Thyroid gland (tissue), 4 donors: ENCODE measurements around the gene CCDC107. TPM values are rescaled to one million over a fixed set of nuclear protein-coding genes. Genes with fewer than 3 reads are reported as not detected.

ENCODE experiments used
- DNase-seq, 2 donors: peaks; one replicate each; pipeline ENCODE4 v3.0.0-alpha.2; 2019
- H3K27ac ChIP-seq, 3 donors: fragments of 200-600 bp; sonication (generic); 1 replicate in 2 of 3; 2 replicates in 1 of 3; pipeline ENCODE4 v1.5.1; 2016 to 2019; ENCODE audit warnings: mild to moderate bottlenecking in 1 of 3, moderate library complexity in 1 of 3
- H3K27me3 ChIP-seq: fragments of 200-600 bp; sonication (generic); one replicate; pipeline ENCODE4 v1.5.1; 2019
- H3K36me3 ChIP-seq, 2 donors: fragments of 200-600 bp; sonication (generic); one replicate each; pipeline ENCODE4 v1.5.1; 2016 to 2019
- H3K4me1 ChIP-seq, 2 donors: fragments of 200-600 bp; sonication (generic); one replicate each; pipeline ENCODE4 v1.5.1; 2017 to 2019
- H3K4me3 ChIP-seq, 3 donors: fragments of 200-600 bp; sonication (generic); replicated peaks in 1 of 3; 1 replicate in 2 of 3; 2 replicates in 1 of 3; pipeline ENCODE4 v1.5.1; 2016; ENCODE audit warnings: mild to moderate bottlenecking in 1 of 3
- H3K9me3 ChIP-seq: fragments of 200-600 bp; sonication (generic); one replicate; pipeline ENCODE4 v1.5.1; 2017
- POLR2A ChIP-seq, 2 donors: fragments of 450-650 bp; IDR thresholded peaks; one replicate each; pipeline ENCODE4 v1.6.1; 2017; ENCODE audit warnings: antibody characterized with exemption in 2 of 2, mild to moderate bottlenecking in 2 of 2, moderate library complexity in 1 of 2
- WGBS, 2 donors: methylation state at CpG; one replicate each; pipeline ENCODE4 v1.1.5; 2017; 5-methylcytosine and 5-hydroxymethylcytosine counted together
- intact Hi-C: fragments of 100-400 bp; cut with DNase I; formaldehyde crosslinking; loops from one replicate; pipeline ENCODE4 v1.15.1; 2023
- total RNA-seq, 4 donors: library from RNA; depleted of rRNA; stranded (reverse); fragments of >200 nt; gene quantifications; one replicate each; pipeline ENCODE4 v1.2.3, GENCODE V29; 2016
- TF ChIP-seq, protein P1 (sequence below), 6 experiments: fragments of 200-600 bp in 3 of 6; fragments of 450-650 bp in 3 of 6; sonication (generic) in 3 of 6; IDR thresholded peaks; one replicate each; pipeline ENCODE4 v1.5.1; 2016 to 2019; ENCODE audit warnings: antibody characterized with exemption in 6 of 6, mild to moderate bottlenecking in 2 of 6, inconsistent platforms in 1 of 6, moderate library complexity in 1 of 6

The CCDC107 gene
- total RNA-seq, 4 donors from 2014 or later: 21.0 to 40.9 (median 27.9) TPM

GRCh38 chr9:35691757-35692301 is 33.7 kb downstream of the CCDC107 start:
- H3K4me3 ChIP-seq: no peak overlapping the region

DNA sequence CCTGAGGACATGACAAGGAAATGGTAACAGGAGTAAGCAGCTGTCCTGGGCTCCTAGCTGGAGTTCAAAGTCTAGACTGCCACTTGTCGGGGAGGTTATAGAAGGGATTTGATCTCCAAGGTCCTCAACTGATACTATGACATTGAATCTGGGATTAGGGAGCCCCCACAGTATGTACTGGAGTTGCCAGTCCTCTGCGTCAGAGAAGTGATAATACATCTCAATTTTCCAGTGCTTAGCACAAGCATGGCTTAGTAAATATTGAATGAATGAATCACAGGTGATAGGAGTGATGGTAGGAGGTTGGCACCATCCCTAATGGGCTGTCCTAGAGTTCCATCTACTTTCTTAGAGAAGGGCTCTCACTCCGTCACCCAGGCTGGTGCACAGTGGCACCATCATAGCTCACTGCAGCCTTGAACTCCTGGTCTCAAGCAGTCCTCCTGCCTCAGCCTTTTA is 37.9 kb downstream of the CCDC107 start:
- peaks cover 38 to 44% of the 10 kb centered on the region in 2 donors for H3K36me3 ChIP-seq
- no peak for DNase-seq
- H3K4me3 ChIP-seq: no peak overlapping the region
- TF ChIP-seq, protein P1, sequence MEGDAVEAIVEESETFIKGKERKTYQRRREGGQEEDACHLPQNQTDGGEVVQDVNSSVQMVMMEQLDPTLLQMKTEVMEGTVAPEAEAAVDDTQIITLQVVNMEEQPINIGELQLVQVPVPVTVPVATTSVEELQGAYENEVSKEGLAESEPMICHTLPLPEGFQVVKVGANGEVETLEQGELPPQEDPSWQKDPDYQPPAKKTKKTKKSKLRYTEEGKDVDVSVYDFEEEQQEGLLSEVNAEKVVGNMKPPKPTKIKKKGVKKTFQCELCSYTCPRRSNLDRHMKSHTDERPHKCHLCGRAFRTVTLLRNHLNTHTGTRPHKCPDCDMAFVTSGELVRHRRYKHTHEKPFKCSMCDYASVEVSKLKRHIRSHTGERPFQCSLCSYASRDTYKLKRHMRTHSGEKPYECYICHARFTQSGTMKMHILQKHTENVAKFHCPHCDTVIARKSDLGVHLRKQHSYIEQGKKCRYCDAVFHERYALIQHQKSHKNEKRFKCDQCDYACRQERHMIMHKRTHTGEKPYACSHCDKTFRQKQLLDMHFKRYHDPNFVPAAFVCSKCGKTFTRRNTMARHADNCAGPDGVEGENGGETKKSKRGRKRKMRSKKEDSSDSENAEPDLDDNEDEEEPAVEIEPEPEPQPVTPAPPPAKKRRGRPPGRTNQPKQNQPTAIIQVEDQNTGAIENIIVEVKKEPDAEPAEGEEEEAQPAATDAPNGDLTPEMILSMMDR (IDR thresholded peaks at IDR 0.05): no peak
- no peak for TF ChIP-seq POLR2A (IDR thresholded peaks at IDR 0.05)
- peak overlapping the region; percentile 64 to 91 (median 86) for H3K27ac ChIP-seq
- H3K9me3 ChIP-seq: no peaks in the 10 kb centered on the region
- 98 to 100% methylated on average over 3 of the region's 3 CpGs for WGBS, 2 donors
- intact Hi-C loops: no loop called here
- peaks cover 12 to 17% of the 10 kb centered on the region in 2 donors for H3K4me1 ChIP-seq
- no peaks in the 10 kb centered on the region for H3K27me3 ChIP-seq

More at GRCh38 chr9:35691757-35692301, 33.7 kb downstream of the CCDC107 start:
- no peak for DNase-seq
- H3K27me3 ChIP-seq: no peaks in the 10 kb centered on the region
- H3K36me3 ChIP-seq: peaks cover 0 to 2% of the 10 kb centered on the region in 2 donors
- TF ChIP-seq POLR2A (IDR thresholded peaks at IDR 0.05): no peak
- TF ChIP-seq, protein P1 (IDR thresholded peaks at IDR 0.05): no peak
- 74 to 81% methylated on average over 13 of the region's 13 CpGs for WGBS, 2 donors
- peaks cover 14% of the 10 kb centered on the region in 2 donors for H3K4me1 ChIP-seq
- peak overlapping the region; percentile 85 to 94 (median 87) for H3K27ac ChIP-seq
- intact Hi-C loops: no loop called here
- no peaks in the 10 kb centered on the region for H3K9me3 ChIP-seq

DNA sequence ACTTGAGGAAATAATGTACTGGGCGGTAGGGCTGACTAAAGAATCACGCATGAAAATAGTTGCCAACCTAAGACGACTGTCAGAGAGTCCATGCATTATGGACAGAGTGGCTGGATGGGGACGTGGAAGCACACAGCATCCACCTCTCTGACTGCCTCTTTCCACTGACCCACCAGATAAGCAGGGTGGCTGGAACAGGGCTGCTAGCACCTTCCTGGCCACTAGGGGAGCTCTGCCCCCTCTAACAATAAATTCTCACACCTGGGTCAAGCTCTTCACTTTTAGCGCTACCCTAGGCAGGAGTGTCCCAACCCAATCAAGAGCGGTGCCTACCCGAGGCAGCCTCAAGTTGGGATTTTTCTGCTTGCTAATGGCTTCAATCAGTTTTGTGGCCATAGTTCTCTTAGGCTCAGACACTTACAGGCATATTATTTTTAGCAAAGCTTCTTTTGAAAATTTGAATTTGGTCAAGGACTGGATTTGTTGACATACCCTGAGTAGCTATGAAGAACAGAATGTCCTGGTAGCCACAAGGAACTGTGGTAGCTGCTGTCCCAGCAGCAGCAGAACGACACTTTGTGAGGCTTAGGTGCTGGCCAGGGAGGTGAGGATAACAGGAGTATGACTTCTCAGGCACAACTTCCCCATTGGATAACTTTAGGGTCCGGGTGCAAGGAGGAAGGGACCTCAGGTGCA is 38.6 kb downstream of the CCDC107 start:
- intact Hi-C loops: no loop called here
- DNase-seq: peak; percentile 69 to 73
- H3K4me1 ChIP-seq: peaks cover 12 to 17% of the 10 kb centered on the region in 2 donors
- peaks cover 45 to 51% of the 10 kb centered on the region in 2 donors for H3K36me3 ChIP-seq
- 32 to 42% methylated on average over 9 of the region's 9 CpGs for WGBS, 2 donors
- H3K27me3 ChIP-seq: no peaks in the 10 kb centered on the region
- no peaks in the 10 kb centered on the region for H3K9me3 ChIP-seq
- H3K27ac ChIP-seq: peak overlapping the region; percentile 81 to 91 (median 86)
- TF ChIP-seq, protein P1 (IDR thresholded peaks at IDR 0.05): peak; percentile 75 to 97 (median 88)
- peak in 1 of 2 donors; percentile 50 for TF ChIP-seq POLR2A (IDR thresholded peaks at IDR 0.05)
- no peak overlapping the region for H3K4me3 ChIP-seq

DNA sequence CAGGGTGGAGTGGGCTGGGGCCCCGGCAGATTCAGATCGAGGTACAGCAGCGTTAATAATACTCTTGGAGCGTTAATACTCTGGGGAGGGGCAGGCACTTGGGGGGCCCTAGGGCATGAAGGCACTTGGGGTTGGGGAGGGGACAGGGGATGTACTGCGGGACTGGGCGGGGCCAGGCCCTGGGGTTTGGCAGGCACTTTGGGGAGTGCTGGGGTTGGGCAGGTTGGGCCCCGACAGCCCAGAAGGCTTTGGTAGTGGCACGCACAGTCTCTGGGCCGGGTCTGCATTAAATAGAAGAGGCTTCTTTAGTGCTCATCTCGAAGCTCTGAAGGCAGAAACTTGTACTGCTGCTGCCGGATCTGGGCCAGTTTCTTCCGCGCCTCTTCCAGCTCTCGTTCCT is 39.4 kb downstream of the CCDC107 start:
- H3K9me3 ChIP-seq: no peaks in the 10 kb centered on the region
- DNase-seq: no peak
- no peaks in the 10 kb centered on the region for H3K27me3 ChIP-seq
- H3K4me3 ChIP-seq: no peak overlapping the region
- H3K27ac ChIP-seq: peak overlapping the region; percentile 81 to 91 (median 86)
- H3K4me1 ChIP-seq: peaks cover 12 to 17% of the 10 kb centered on the region in 2 donors
- TF ChIP-seq, protein P1 (IDR thresholded peaks at IDR 0.05): no peak
- no peak for TF ChIP-seq POLR2A (IDR thresholded peaks at IDR 0.05)
- H3K36me3 ChIP-seq: peaks cover 54 to 59% of the 10 kb centered on the region in 2 donors
- intact Hi-C loops: no loop called here
- 85% methylated on average over 12 to 14 of the region's 14 CpGs for WGBS, 2 donors

DNA sequence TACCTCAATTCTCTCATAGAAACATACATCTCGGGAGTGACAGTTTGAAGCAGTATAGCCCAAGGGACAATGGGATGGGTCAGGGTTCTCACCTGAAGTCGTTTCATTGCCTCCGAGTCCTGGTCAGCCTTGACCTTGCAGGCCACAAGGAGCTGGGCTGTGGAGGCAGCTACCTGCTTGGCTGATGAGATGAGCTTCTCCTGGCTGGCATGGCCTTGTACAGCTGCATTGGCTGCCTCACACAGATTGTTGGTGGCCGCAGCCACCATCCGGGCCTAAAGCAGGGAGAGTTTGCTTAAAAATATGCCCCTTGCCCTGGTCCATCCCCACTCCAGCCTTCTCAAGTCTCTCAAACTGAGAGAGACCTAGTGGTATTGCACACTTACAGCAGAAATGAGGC is 40.1 kb downstream of the CCDC107 start:
- Histone ChIP-seq H3K4me3 (no peak overlapping the region), H3K27ac (peak overlapping the region in 2 of 3 donors; percentile 86 to 91), H3K9me3 (no peaks in the 10 kb centered on the region), H3K4me1 (peaks cover 12 to 17% of the 10 kb centered on the region in 2 donors), H3K36me3 (peaks cover 61 to 66% of the 10 kb centered on the region in 2 donors), H3K27me3 (no peaks in the 10 kb centered on the region)
- WGBS, 2 donors: 91% methylated on average over 5 of the region's 5 CpGs; no CpG with 5 or more reads in 1 of the 2 donors
- TF ChIP-seq, protein P1 (IDR thresholded peaks at IDR 0.05): no peak
- TF ChIP-seq POLR2A (IDR thresholded peaks at IDR 0.05): no peak
- intact Hi-C loops: no loop called here
- no peak for DNase-seq
